DOHH2 (cell line): ENCODE measurements around the gene CTNNBIP1.

ENCODE experiments used
- CTCF ChIP-seq: fragments of 200-600 bp; sonication (generic); IDR thresholded peaks from one replicate; pipeline ENCODE4 v1.5.1; 2014; ENCODE audit warnings: antibody characterized with exemption, mild to moderate bottlenecking, low read depth, low read length; ENCODE audit not compliant: poor library complexity, severe bottlenecking
- EZH2phosphoT487 ChIP-seq: fragments of 200-600 bp; sonication (generic); IDR thresholded peaks from 2 replicates; pipeline ENCODE4 v1.6.1; 2017; ENCODE audit warnings: borderline replicate concordance, mild to moderate bottlenecking, antibody characterized with exemption, low read length, moderate library complexity, mixed read lengths

GRCh38 chr1:9889411-9889810, 20.7 kb downstream of the CTNNBIP1 start:
- TF ChIP-seq CTCF (no peak), EZH2phosphoT487 (no peak)
